Amniotic epithelial cell (primary cell): ENCODE data around the gene CDC27.
"Not testable (repeated sequence)": the region's sequence is repeated elsewhere in the genome, so short reads cannot be mapped to it uniquely, and the experiment has no call there.

Experiments used
- DNase-seq: peaks from one replicate; pipeline ENCODE4 v3.0.0-alpha.2; 2010; ENCODE audit warnings: low read depth

The CDC27 gene

GRCh38 chr17:47135235-47135634 lies 53.9 kb downstream of the CDC27 start:
- no peak for DNase-seq

GRCh38 chr17:47134354-47134753 lies 54.7 kb downstream of the CDC27 start:
- DNase-seq = not testable (repeated sequence)

GRCh38 chr17:47131761-47132160 lies 57.3 kb downstream of the CDC27 start:
- peak; percentile 80 for DNase-seq

GRCh38 chr17:47126835-47127234 lies 62.3 kb downstream of the CDC27 start:
- DNase-seq = peak; percentile 9

- not testable (repeated sequence) for DNase-seq
Measured at GRCh38 chr17:47123262-47123661, 65.8 kb downstream of the CDC27 start.

- no peak for DNase-seq
Measured at GRCh38 chr17:47120521-47121095, 68.5 kb downstream of the CDC27 start.

GRCh38 chr17:47119746-47120520 lies 69.2 kb downstream of the CDC27 start:
- peak; percentile 63 for DNase-seq

- DNase-seq = no peak
Measured at GRCh38 chr17:47117386-47117785, 71.7 kb downstream of the CDC27 start.

- DNase-seq = no peak
Measured at GRCh38 chr17:47106130-47106529, 83.0 kb downstream of the CDC27 start.

GRCh38 chr17:47105246-47105645 lies 83.8 kb downstream of the CDC27 start:
- not testable (repeated sequence) for DNase-seq

- no peak for DNase-seq
Measured at GRCh38 chr17:47102914-47103313, 86.2 kb downstream of the CDC27 start.

- DNase-seq = peak; percentile 85
Measured at GRCh38 chr17:47099987-47100711, 88.9 kb downstream of the CDC27 start.

- no peak for DNase-seq
Measured at GRCh38 chr17:47099451-47099986, 89.6 kb downstream of the CDC27 start.

- no peak for DNase-seq
Measured at GRCh38 chr17:47096343-47096742, 92.8 kb downstream of the CDC27 start.

- DNase-seq = peak; percentile 55
Measured at GRCh38 chr17:47095268-47095667, 93.8 kb downstream of the CDC27 start.

- DNase-seq = no peak
Measured at GRCh38 chr17:47087093-47087492, 102.0 kb downstream of the CDC27 start.

GRCh38 chr17:47085736-47086135 lies 103.4 kb downstream of the CDC27 start:
- no peak for DNase-seq

GRCh38 chr17:47078801-47079200 lies 110.3 kb downstream of the CDC27 start:
- no peak for DNase-seq

- peak; percentile 54 for DNase-seq
Measured at GRCh38 chr17:47077576-47077975, 111.5 kb downstream of the CDC27 start.

- DNase-seq = no peak
Measured at GRCh38 chr17:47076171-47076570, 112.9 kb downstream of the CDC27 start.

- not testable (repeated sequence) for DNase-seq
Measured at GRCh38 chr17:47074361-47074760, 114.7 kb downstream of the CDC27 start.

GRCh38 chr17:47073629-47074028 lies 115.5 kb downstream of the CDC27 start:
- not testable (repeated sequence) for DNase-seq

GRCh38 chr17:47072886-47073285 lies 116.2 kb downstream of the CDC27 start:
- no peak for DNase-seq
